ENCODE results near the gene PLD1.
"Not testable (repeated sequence)": the region's sequence is repeated elsewhere in the genome, so short reads cannot be mapped to it uniquely, and the experiment has no call there.

PLD1 gene

DNA sequence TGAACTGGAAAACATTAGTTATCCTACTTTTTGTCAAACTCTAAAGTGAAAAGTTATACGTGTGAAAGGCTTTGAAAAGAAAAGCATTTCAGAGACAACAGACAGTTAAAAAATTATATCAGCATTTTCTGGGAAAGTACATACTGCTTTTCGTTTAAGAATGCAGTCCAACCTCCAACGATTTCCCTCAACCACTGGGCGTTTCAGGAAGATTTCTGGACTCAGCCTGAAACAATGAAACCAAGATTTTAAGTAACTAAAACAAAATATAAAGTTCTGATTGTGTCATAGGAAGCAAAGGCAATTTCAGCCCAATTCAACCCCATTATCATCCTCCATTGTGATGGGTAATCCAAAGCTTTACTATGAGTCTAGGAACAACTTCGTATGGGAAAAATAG, 110.7 kb downstream of the PLD1 start:
- DNase-seq (ENCODE audit: low read depth in 2 of 2) = no peak

DNA sequence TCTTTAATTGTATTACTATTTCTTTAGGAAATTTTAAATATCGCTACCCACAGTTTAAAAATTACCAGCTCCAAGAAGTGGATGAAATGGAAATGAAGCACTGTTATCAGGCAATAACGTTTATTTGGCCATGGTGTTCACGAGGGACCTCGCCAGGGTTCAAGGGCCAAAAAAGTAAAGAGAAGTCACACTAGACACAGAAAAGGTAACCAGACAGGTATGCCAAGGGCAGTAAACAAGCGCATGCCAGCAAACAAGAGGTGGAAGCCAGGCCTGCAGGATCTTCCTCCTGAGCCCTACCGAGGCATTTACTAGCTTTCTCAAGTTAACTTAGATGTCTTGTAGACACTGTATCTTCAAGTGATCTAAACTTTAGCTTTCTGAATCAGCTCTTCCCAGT, 113.5 kb downstream of the PLD1 start:
- no peak for DNase-seq (ENCODE audit: low read depth in 2 of 2)

DNA sequence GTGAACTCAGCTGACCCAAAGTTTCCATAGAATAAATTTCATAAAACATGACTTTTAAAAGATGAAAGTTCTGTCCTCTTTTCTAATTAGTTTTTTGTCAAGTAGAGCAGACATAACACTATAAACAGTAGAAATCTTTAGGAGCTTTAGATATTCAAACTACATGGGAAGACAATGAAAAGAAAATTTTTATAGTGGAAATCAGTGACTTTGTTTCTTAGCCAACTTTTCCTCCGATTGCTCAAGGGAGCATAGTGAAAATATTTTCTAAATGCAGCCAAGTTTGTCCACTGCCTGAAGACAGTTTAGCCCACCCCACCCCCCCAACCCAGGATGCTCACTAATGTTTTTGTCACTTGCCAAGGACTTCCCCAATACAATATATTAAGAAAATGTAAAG, 114.9 kb downstream of the PLD1 start:
- no peak for DNase-seq (ENCODE audit: low read depth in 2 of 2)

DNA sequence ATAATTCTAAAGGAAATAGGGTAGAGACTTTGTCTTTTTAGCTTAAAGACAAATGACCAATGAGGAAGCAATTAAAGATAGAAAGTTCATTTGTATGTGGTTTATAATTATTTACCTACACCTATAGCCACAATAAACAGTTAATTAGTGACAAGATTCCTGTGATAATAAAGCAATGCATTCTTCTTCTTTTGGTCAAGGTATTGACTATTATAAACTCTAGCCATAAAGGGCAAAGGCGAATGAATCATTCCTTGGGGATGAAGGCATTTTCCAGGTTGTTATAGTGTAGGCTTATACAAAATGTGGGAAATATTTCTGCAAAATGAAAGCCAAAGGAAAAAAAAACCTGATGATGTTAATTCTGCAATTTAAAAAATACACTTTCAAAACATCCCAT, 115.4 kb downstream of the PLD1 start:
- DNase-seq (ENCODE audit: low read depth in 2 of 2) = no peak

DNA sequence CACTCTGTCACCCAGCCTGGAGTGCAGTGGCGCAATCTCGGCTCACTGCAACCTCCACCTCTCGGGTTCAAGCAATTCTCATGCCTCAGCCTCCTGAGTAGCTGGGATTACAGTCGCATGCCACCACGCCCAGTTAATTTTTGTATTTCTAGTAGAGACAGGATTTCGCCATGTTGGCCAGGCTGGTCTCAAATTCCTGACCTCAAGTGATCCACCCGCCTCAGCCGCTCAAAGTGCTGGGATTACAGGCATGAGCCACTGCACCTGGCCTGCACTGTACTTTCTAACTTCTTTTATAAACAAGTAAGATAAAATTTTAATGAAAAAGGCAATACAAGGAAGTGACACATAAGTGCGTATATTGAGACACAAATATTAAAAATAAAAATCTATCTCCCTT, 117.7 kb downstream of the PLD1 start:
- DNase-seq (ENCODE audit: low read depth in 2 of 2) = not testable (repeated sequence)

DNA sequence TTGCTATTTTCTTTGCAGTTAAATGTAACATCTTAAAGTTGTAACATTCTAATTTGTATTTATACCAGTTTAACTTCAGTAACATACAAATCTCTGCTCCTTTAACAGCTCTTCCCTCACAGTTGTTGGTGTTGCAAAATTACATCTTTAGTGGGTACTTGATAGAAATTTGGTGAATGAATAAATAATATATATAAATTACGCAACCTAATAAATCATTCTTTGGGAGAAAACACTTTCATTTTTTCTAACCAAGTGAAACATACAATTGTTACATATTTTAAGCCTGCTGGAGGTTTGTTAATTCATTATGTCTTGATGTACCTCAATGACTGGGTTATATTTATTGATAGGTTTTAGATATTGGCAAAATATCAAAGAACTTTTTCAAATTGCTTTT, 118.8 kb downstream of the PLD1 start:
- DNase-seq (ENCODE audit: low read depth in 2 of 2) = no peak

DNA sequence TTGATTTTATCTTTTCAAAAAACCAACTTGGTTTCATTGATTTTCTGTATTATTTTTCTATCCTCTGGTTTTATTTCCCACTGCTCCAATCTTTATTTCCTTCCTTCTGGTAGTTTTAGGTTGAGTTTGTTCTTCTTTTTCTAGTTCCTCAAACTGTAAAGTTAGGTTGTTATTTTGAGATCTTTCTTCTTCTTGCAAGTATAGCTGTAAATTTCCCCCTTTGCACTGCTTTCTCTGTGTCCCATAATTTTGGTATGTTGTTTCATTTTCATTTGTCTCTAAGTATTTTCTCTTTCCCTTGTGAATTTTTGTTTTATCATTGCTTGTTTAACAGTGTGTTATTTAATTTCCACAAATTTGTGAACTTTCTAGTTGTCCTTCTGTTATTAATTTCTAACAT, 120.0 kb downstream of the PLD1 start:
- DNase-seq (ENCODE audit: low read depth in 2 of 2) = no peak

DNA sequence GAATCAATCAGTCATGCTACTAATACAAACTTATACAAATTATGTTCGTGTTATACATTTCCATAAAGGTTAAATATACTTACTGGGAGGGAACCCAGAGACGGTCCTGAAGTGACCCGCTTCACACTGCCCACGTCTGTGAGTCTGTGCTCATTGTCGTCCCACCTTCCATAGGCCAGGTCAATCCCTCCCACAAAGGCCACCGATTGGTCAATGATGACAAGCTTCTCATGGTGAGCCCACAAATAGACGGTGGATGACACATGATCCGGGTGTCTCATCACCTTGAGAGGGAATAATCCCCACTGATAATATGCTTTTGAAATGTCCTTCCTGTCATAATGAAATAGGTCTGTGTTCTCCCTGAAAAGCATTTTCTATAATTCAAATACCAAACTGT, 121.7 kb downstream of the PLD1 start:
- no peak for DNase-seq (ENCODE audit: low read depth in 2 of 2)

DNA sequence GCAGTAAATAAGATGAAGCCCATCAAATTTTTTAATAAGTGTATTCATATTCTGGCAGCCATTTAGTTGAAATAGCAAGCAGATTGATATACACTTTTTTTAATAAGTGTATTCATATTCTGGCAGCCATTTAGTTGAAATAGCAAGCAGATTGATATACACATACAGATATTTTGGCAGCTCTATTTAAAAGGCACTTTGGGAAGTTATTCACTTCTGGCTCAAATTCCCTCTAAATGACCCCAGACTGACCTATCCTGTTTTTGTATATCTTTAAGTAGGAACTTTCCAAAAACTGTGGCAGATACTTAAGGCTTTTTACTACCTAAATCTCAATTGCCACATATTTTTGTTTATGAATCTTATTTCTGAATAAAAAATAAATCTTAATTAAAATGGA, 122.3 kb downstream of the PLD1 start:
- no peak for DNase-seq (ENCODE audit: low read depth in 2 of 2)

DNA sequence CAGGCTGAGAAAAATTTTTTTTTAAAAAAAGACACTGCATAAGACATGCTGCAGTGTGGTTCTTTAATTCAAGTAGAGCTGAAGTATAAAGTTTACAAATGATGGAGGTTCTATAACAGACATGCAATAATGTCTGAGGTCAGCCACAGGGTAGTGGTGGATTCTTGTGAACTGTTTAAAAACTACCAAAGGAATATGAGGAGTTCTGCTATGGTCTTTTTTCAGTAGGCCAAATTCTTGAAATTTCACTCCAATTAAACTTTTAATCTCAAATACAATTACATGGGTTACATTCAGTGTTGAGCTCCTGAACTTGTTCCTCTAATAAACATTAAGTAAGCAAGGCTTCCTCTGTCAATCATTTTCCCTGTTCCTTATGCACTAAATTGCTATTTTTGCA, 122.7 kb downstream of the PLD1 start:
- DNase-seq (ENCODE audit: low read depth in 2 of 2) = no peak

DNA sequence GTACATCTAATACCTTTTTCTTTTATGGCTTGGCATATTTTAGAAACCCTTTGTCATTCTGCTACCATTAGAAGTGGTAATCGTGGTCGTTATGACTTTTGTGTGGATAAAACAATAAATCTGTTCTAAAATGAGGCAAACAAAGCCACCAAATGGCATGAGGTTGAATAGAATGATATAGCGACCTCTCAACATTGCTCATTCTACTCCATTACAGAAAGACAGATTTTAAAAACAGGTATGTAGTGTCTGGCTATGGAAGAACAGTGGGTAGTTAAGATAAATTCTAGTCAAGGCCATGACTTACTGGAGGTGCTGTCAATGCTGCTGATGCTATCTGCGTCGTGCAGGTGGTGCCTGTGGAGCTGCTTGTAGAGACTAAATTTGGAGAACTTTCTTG, 123.2 kb downstream of the PLD1 start:
- DNase-seq (ENCODE audit: low read depth in 2 of 2) = no peak

DNA sequence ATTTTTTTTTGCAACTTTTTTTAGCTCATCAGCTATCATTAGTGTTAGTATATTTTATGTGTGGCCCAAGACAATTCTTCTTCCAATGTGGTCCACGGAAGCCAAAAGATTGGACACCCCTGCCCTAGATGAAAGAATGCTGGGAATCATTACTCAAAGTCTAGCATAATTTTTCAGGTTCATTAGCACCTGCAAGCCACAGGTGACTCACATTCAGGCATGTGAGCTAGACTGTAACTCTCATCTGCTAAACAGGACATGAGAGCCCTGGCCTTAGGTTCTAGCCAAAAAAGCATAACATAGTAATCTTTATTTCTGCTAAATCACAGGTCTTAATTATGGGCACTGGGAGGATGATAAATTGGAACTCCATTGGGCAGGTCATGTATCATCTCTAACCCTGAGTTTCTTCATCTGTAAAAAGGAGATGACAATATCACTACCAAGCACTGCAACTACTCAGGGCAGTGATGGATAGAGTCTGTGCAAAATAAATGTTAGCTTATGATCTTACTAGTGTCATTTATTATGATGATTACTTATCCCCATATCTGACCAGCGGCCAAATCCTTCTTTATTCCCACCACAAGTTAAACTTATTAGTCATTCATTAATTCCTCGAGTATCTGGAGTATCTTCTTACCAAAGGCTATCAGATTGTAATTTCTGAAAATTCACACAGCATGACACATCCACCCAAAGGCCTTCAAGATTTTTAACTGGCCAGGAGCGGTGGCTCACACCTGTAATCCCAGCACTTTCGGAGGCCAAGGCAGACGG, 125.0 kb downstream of the PLD1 start:
- DNase-seq (ENCODE audit: low read depth in 2 of 2) = no peak

DNA sequence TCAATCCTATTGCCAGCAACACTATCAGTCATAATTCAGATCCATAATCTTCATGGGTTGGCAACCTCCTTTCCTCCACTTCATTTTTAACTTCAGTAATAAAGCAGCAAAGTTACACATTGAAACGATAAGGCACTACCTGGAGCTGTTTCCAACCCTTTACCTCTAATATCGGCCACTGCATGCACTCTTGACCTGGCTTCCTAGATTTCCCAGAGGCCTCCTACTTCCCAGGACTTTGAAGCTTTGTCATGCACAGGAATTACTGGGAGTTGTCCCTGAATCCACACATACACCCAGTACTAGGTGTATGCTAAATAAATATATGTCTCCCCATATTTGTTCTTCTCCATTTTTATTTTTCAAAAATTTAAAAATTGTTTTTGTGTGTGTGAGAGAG, 126.1 kb downstream of the PLD1 start:
- DNase-seq (ENCODE audit: low read depth in 2 of 2) = no peak

DNA sequence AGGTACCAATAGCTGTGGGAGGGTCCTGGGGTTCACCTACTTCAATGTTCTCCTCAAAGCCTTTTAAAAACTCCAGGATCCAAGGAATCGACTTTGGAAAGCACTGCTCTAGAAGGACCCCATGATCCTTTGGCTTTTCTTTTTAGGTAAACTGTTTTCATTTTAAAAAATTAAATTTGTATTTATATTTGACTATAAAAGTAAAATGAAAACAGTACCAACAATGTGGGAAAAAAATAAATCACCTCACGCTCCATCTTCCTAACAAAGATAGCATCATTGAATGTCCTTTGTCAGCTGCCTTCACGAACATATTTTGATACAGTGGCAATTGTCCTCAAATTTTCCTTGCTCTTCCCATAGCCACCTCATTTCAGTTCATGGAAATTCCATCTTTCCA, 127.5 kb downstream of the PLD1 start:
- DNase-seq (ENCODE audit: low read depth in 2 of 2) = no peak

DNA sequence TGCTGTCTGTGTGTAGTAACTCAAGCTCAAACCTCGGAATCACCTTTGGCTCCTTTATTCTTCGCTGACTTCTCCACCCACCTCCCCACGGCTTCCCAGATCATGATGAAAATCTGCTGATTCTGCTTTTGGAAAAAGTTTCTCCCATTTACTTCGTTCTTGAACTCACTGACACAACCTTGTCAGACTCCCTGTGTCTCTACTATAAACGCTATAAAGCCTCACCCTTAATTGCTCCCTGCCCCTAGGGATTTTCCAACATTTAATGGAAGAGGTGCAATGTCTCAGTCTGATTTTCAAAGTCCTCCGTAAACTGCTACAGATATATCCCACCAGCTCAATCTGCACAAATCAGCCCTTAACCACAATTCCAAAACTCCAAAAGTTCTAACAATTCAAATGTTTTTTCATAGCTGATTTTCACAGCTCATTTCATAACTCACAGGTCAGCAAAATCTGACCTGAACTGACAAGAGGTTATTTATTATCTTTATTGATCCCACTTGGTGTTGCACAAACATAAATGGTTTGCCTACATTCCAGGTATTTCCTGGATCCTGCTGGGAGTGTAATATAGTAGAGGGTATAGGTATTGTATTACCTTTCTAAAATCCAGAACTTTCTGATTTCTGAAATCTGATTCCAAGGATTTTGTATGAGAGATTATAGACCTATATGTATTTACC, 129.4 kb downstream of the PLD1 start:
- no peak for DNase-seq (ENCODE audit: low read depth in 2 of 2)

DNA sequence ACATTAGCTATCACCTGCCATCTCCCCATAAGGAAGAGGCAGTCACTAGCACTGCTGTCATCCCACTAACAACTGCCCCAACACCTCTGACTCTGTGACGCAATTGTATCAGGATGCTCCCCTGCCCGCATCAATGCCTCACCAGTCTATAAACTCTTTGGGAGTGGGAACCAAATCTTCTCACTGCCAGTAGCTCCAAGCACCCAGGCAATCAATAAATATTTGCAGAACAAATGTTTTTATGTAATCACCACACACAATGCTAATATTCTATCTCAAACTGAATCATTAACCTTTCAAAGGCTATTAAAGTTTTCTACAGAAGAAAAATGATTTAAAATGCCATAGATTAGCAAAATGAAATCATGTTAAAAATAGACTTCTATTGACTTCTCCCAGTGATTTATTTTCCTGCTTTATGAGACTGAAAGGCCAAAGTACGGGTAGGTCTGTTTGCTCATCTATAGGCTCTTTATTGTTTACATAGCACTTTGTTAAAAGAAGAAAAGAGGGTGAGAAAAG, 131.3 kb downstream of the PLD1 start:
- DNase-seq (ENCODE audit: low read depth in 2 of 2) = no peak

DNA sequence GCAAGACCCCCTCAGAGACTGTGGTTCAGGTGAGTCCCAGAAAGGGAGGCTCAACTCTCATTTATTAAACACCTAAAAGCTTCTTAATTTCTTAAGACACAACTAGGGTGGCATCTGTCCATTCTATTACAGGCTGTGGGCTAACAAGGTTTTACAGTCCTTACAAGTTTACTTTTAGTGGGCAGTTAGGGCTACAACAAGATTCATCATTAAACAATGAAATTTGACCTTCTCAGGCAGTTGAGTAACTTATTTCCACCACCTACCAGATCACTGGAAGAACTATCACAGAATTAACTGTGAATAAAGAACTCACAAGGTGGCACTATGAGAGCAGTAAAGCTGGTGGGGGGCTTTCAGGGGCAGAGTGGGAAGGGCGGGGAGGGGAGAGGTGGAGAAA, 132.6 kb downstream of the PLD1 start:
- no peak for DNase-seq (ENCODE audit: low read depth in 2 of 2)

DNA sequence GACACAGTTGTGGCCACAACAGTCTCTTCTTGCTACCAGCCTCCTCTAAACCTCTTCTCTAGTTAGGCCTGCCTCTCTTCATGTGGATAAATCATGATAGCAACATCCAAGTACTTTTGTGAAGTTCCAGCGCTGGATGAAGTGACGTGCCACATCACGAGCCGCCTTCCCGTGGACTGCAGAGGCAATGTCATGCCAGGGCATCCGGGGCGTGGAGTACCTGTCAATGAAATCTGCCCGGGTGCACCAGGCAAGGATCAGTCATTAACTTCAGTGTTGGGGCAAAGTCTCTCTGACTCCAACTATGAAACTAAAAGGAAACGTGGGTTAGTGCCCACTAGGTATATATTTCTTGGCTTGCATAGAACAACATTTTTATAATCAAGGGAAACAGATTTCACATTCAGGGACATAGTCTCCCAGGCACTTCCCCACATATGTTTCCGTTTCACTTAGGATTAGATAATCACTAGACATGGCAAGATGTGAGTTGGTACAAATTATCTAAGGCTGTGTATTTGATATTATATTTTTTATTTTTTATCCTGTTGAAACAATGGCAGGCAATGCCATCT, 133.6 kb downstream of the PLD1 start:
- DNase-seq (ENCODE audit: low read depth in 2 of 2) = no peak

DNA sequence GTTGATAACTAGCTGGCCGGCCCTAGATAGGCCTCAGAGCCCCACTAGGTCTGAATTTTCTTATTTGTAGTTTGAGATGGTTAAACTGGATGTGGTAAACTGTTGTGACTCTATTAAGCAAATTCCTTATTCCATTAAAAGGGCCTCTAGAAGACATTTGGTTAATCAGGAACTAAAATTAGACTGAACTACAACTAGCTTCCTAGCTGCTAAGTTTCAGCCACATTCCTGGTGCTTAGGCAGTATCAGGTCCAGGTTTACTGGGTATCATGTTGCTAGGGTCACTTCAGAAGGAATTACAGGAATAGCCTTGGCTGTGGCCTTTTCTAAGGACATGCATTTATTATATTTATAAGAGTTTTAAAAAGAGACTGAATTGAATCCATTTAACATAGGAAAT, 136.3 kb downstream of the PLD1 start:
- no peak for DNase-seq (ENCODE audit: low read depth in 2 of 2)

DNA sequence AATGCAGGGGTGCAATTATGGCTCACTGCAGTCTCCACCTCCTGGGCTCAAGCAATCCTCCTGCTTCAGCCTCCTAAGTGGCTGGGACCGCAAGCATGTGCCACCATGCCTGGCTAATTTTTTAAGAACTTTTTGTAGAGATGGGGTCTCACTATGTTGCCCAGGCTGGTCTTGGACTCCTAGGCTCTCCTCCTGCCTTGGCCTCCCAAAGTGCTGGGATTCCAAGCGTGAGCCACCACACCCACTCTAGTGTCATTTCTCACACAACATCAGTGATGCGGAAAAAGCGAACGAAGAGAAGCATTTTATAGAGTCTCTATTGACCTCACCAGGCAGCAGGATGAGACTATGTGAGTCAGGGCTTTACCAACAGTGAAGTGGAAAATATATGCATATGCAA, 137.7 kb downstream of the PLD1 start:
- DNase-seq (ENCODE audit: low read depth in 2 of 2) = no peak

DNA sequence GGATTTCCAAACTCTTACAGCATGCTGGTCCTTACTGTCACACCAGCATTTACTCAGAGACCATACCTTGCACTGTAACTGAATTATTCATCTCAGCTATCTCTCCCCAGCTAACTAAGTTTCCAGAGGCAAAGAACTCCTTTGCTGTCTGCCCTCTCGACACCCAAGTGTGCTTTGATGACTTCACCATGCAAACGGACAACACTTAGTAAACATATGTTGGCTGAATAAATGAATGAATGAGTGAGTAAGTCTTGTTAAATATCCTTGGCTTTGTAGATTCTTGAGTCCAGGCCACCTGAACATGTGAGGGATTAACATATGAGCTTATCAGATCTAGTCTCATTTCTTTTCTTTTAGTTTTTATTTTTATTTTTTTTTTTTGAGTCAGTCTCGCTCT, 138.2 kb downstream of the PLD1 start:
- no peak for DNase-seq (ENCODE audit: low read depth in 2 of 2)

DNA sequence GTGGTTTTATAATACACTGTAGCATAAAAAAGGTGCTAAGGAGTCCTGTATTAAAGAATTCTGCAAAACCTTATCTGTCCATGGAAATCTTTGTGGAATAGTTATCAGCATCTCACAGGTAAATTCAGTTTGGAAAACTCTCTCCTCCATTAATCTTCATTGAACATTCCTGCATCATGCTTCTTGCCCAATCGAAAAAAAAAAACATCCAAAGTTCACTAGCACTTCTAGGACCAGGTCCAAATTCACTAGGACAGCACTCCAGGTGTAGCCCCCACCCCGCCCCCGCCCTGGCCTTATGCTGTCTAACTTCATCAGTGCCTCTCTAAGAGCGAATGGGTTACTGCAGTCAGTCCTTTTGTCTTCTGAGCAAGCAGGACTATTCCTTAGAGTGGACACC, 138.6 kb downstream of the PLD1 start:
- DNase-seq (ENCODE audit: low read depth in 2 of 2) = no peak

DNA sequence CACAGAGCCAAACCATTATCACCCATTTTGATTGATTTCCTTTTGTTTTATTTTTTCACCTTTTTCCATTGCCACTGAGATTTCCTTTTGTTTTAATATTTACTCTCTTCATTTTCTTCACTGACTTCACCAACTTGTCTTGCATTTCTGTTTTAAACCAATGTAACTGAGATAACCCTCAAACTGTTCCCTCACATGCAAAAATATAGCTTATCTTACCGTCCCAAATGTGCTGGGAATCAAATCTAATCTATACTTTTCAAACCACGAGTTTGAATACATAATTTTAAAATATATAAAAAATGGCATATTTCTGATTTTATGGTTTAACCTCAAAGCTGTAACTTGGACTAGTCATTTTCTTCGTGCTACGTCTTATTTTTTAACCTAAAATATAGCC, 143.8 kb downstream of the PLD1 start:
- no peak for DNase-seq (ENCODE audit: low read depth in 2 of 2)

Measured in stimulated activated CD8-positive, alpha-beta memory T cell treated with anti-CD3 and anti-CD28 coated beads, Interleukin-7, amount 100 ng/mL, for 4 hours (primary cell).